ENCODE data around the gene CELSR3. TPM values are rescaled to one million over a fixed set of nuclear protein-coding genes. Genes with fewer than 3 reads are reported as not detected.

Gene CELSR3
- polyA plus RNA-seq, 2 of the 4 experiments (the other 2 are of a cell fraction), result 2.2 to 4.8 TPM

DNA sequence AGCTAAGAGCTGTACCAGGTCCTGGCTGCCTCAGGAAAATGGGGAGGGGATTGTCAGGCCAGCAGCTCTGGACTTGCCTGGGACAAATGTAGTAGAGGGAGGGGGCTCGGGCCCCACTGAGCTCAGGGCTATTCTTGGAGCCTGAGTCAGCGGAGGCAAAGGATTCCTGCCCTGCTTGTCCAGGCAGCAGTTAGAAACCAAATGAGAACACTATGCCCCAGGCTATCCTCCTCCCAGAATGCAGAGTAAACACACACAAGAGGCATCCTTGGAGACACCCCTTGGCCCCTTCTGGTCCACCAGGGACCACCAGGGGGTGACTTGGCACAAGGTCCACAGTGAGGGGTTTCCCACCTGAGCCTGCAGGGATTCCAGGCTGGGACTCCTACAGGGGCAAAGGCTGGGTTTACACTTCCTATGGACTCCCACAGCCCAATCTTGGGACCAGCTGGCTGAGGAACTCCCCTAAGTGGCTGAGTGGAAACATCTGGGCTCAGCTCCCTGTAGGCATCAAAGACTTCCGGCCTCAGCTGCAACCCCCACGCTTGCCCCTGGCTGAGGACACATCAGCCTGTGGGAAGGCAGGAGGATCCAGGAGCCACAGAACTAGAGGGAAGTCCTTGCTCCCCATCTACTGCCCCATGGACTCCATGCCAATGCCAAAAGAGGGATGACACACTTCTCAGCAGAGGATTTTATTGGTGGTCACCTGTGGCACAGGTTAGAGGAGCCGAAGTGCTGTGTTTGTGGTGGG lies 64.2 kb downstream of the CELSR3 start:
- Histone ChIP-seq H3K4me2 (peak overlapping the region; percentile 96), H3K4me1 (peaks cover 46% of the 10 kb centered on the region), H3K9me3 (no peaks in the 10 kb centered on the region), H3K27ac (peak overlapping the region; percentile 99 to 100), H3K4me3 (0 out of 3 replicates have a peak overlapping the region, but pooled peaks have one; percentile 21)
- DNase-seq (ENCODE audit: low read depth in 1 of 2, low spot score in 1 of 2), result peak; percentile 48 to 76
- 16% methylated on average over 3 of the region's 5 CpGs for WGBS (ENCODE audit: missing lambda C conversion rate)
- ChIA-PET POLR2A (interaction anchor here (0.5 to 1.1 kb wide), 2 partner anchors 11 to 107 kb away, joined by 3 read pairs; partner anchors contain the start of gene UQCRC1), CTCF (interaction anchor here (0.6 to 4.6 kb wide), 8 partner anchors 15 to 63 kb away, joined by 3 to 19 read pairs (median 5); partner anchors contain the start of genes CELSR3, SLC26A6 and UCN2)
- FAIRE-seq, result no peak
- peak; percentile 3 to 11; a peak in 5 of 6 replicates for ATAC-seq
- no peak for TF ChIP-seq SREBF2 (IDR thresholded peaks at IDR 0.05)
- TF ChIP-seq, protein P1, sequence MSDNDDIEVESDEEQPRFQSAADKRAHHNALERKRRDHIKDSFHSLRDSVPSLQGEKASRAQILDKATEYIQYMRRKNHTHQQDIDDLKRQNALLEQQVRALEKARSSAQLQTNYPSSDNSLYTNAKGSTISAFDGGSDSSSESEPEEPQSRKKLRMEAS (IDR thresholded peaks at IDR 0.05), result no peak; the same call in 1 of the 2 replicates
- TF ChIP-seq TP53 (CRISPR knock-in tag; IDR thresholded peaks at IDR 0.05), result no peak
- no peak for TF ChIP-seq RCOR1 (IDR thresholded peaks at IDR 0.05; ENCODE audit: low read depth, low read length)
- TF ChIP-seq FOSL2 (IDR thresholded peaks at IDR 0.05), result no peak
- TF ChIP-seq FOSL2 (CRISPR knock-in tag; IDR thresholded peaks at IDR 0.05), result peak; percentile 24; the same call in 1 of the 2 replicates
- TF ChIP-seq RAD21 (conservative IDR thresholded peaks at IDR 0.05 in 1 of 2, IDR thresholded peaks at IDR 0.05 in 1 of 2), result 0 out of 5 replicates have a peak, but pooled peaks of 1 of the 2 experiments have one; percentile 7
- TF ChIP-seq EHMT2 (IDR thresholded peaks at IDR 0.05; ENCODE audit: low read depth), result no peak
- TF ChIP-seq JUN (IDR thresholded peaks at IDR 0.05), result peak in 1 of 2 experiments; percentile 40; a peak in 1 of 5 replicates
- TF ChIP-seq EP300 (IDR thresholded peaks at IDR 0.05), result peak in 1 of 2 experiments; percentile 44; a peak in 1 of 5 replicates
- TF ChIP-seq CEBPB (IDR thresholded peaks at IDR 0.05), result no peak

DNA sequence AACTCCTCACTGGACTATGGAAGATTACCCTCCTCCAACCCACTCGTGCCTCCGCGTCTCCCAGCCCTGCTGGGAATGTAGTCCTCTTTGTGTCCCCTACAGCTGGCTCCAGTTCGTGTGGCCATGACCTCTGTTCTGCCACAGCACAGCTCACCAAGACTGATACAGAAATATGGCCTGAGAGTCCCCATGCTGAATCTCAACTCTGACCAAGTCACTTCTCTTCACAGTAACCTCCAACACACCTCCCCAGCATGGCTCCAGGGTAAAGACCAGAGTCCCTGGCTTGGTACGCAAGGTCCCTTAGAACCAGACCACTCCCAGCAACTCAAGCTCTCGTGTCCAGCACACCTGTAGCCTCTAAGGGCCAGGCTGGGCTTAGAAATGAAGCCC lies 65.3 kb downstream of the CELSR3 start:
- WGBS (ENCODE audit: missing lambda C conversion rate), result 95% methylated on average over 6 of the region's 6 CpGs
- peak overlapping the region; percentile 96 for H3K4me2 ChIP-seq
- no peak overlapping the region for H3K4me3 ChIP-seq
- H3K4me1 ChIP-seq, result peaks cover 57% of the 10 kb centered on the region
- DNase-seq (ENCODE audit: low read depth in 1 of 2, low spot score in 1 of 2) (no peak), FAIRE-seq (no peak), ATAC-seq (no peak)
- no peaks in the 10 kb centered on the region for H3K9me3 ChIP-seq
- no peak for TF ChIP-seq RARB (CRISPR knock-in tag; IDR thresholded peaks at IDR 0.05)
- no peak for TF ChIP-seq CEBPB (IDR thresholded peaks at IDR 0.05)
- no peak for TF ChIP-seq MYC (IDR thresholded peaks at IDR 0.05; ENCODE audit: borderline replicate concordance, low read length)
- TF ChIP-seq RAD21 (conservative IDR thresholded peaks at IDR 0.05 in 1 of 2, IDR thresholded peaks at IDR 0.05 in 1 of 2), result no peak
- TF ChIP-seq SMC3 (IDR thresholded peaks at IDR 0.05), result no peak
- TF ChIP-seq HDAC2 (IDR thresholded peaks at IDR 0.05), result no peak
- no peak for TF ChIP-seq GATA3 (IDR thresholded peaks at IDR 0.05; ENCODE audit: borderline replicate concordance)
- POLR2A ChIA-PET, result no interaction called here
- CTCF ChIA-PET, result interaction anchor here (0.8 to 4.6 kb wide), 7 partner anchors 13 to 59 kb away, joined by 3 to 19 read pairs (median 5); partner anchors contain the start of genes SLC26A6, UCN2 and UQCRC1
- H3K27ac ChIP-seq, result peak overlapping the region; percentile 99 to 100

DNA sequence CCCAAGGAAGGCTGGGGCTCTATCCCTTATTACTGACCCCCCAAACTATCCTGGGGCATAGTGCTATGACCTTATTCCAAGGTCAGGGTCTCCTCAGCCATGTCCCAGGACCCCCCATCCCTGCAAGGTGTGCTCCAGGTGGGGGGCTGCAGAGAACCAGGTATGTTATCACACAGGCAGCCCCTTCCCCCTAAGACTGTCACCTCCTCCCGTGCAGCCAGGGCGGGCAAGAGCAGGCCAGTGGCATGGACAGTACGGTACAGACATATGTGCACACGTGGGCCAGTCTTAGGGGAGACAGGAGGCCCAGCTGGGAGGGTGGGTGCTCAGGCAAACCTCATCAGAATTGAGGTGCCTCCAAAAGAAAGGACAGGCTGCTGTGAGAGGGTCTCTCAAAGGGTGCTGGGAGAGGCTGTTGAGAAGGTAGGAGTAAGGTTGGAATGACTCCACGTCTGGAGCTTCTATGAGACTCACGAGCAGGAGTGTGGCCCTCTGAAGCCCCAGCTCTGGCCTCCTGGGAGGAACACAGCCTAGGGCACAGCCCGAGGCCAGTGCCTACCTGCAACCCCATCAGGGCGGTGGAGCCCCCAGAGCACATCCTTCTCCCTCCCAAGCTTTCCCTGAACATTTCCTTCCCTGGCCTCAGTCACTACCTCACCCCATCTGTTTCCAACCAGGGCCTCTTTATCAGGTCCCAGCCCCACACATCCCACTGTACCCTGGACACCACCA lies 65.8 kb downstream of the CELSR3 start:
- WGBS (ENCODE audit: missing lambda C conversion rate), result 90% methylated on average over 8 of the region's 8 CpGs
- ATAC-seq, result no peak
- TF ChIP-seq KDM1A (IDR thresholded peaks at IDR 0.05; ENCODE audit: low read depth) (no peak), TFCP2L1 (CRISPR knock-in tag; IDR thresholded peaks at IDR 0.05) (no peak), ZSCAN20 (CRISPR knock-in tag; IDR thresholded peaks at IDR 0.05) (no peak), HOXB13 (CRISPR knock-in tag; IDR thresholded peaks at IDR 0.05; ENCODE audit: low read depth) (no peak), SREBF2 (IDR thresholded peaks at IDR 0.05) (no peak), EHMT2 (IDR thresholded peaks at IDR 0.05; ENCODE audit: low read depth) (no peak), RARB (CRISPR knock-in tag; IDR thresholded peaks at IDR 0.05) (no peak), POLR2AphosphoS2 (conservative IDR thresholded peaks at IDR 0.05; ENCODE audit: low read length) (no peak), NPAS2 (CRISPR knock-in tag; IDR thresholded peaks at IDR 0.05; ENCODE audit: borderline replicate concordance) (no peak)
- TF ChIP-seq, protein P2, sequence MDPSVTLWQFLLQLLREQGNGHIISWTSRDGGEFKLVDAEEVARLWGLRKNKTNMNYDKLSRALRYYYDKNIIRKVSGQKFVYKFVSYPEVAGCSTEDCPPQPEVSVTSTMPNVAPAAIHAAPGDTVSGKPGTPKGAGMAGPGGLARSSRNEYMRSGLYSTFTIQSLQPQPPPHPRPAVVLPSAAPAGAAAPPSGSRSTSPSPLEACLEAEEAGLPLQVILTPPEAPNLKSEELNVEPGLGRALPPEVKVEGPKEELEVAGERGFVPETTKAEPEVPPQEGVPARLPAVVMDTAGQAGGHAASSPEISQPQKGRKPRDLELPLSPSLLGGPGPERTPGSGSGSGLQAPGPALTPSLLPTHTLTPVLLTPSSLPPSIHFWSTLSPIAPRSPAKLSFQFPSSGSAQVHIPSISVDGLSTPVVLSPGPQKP (IDR thresholded peaks at IDR 0.05; ENCODE audit: low read depth, low read length), result no peak
- TF ChIP-seq, protein P3, sequence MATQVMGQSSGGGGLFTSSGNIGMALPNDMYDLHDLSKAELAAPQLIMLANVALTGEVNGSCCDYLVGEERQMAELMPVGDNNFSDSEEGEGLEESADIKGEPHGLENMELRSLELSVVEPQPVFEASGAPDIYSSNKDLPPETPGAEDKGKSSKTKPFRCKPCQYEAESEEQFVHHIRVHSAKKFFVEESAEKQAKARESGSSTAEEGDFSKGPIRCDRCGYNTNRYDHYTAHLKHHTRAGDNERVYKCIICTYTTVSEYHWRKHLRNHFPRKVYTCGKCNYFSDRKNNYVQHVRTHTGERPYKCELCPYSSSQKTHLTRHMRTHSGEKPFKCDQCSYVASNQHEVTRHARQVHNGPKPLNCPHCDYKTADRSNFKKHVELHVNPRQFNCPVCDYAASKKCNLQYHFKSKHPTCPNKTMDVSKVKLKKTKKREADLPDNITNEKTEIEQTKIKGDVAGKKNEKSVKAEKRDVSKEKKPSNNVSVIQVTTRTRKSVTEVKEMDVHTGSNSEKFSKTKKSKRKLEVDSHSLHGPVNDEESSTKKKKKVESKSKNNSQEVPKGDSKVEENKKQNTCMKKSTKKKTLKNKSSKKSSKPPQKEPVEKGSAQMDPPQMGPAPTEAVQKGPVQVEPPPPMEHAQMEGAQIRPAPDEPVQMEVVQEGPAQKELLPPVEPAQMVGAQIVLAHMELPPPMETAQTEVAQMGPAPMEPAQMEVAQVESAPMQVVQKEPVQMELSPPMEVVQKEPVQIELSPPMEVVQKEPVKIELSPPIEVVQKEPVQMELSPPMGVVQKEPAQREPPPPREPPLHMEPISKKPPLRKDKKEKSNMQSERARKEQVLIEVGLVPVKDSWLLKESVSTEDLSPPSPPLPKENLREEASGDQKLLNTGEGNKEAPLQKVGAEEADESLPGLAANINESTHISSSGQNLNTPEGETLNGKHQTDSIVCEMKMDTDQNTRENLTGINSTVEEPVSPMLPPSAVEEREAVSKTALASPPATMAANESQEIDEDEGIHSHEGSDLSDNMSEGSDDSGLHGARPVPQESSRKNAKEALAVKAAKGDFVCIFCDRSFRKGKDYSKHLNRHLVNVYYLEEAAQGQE (IDR thresholded peaks at IDR 0.05), result no peak
- TF ChIP-seq, protein P4, sequence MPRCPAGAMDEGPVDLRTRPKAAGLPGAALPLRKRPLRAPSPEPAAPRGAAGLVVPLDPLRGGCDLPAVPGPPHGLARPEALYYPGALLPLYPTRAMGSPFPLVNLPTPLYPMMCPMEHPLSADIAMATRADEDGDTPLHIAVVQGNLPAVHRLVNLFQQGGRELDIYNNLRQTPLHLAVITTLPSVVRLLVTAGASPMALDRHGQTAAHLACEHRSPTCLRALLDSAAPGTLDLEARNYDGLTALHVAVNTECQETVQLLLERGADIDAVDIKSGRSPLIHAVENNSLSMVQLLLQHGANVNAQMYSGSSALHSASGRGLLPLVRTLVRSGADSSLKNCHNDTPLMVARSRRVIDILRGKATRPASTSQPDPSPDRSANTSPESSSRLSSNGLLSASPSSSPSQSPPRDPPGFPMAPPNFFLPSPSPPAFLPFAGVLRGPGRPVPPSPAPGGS (IDR thresholded peaks at IDR 0.05), result no peak
- no peak for FAIRE-seq
- H3K4me3 ChIP-seq, result no peak overlapping the region
- no peak for DNase-seq (ENCODE audit: low read depth in 1 of 2, low spot score in 1 of 2)
- ChIA-PET POLR2A (interaction anchor here (1.2 to 1.3 kb wide), 2 partner anchors 13 to 66 kb away, joined by 3 to 5 read pairs; partner anchors contain the start of genes CELSR3 and UQCRC1), CTCF (interaction anchor here (1.3 to 4.6 kb wide), 3 partner anchors 13 to 59 kb away, joined by 5 to 19 read pairs (median 5); partner anchors contain the start of genes SLC26A6 and UQCRC1)
- peak overlapping the region; percentile 99 to 100 for H3K27ac ChIP-seq
- H3K9me3 ChIP-seq, result no peaks in the 10 kb centered on the region
- H3K4me2 ChIP-seq, result peak overlapping the region; percentile 96
- peaks cover 63% of the 10 kb centered on the region for H3K4me1 ChIP-seq

Measured in A549 (cell line).